BJ (cell line): ENCODE measurements around the gene MAP3K14. TPM values are rescaled to one million over a fixed set of nuclear protein-coding genes. Genes with fewer than 3 reads are reported as not detected.

Experiments
- CTCF ChIA-PET: fragments of 350-600 bp; formaldehyde crosslinking; extraction: SDS; loops from one replicate; lab custom pipeline; 2021; ENCODE audit warnings: antibody characterized with exemption, inconsistent platforms; lab: Yijun Ruan, JAX
- POLR2A ChIA-PET: fragments of 300-600 bp; sonication (Branson Sonifier 250); formaldehyde crosslinking; extraction: SDS; loops from one replicate; lab custom pipeline; 2021; ENCODE audit warnings: antibody characterized with exemption; lab: Charles Lee
- DNase-seq: peaks from one replicate; pipeline ENCODE4 v3.0.0-alpha.2; 2011; ENCODE audit warnings: low read depth
- H3K27me3 ChIP-seq: 2 replicates; pipeline ENCODE4 v1.6.0; 2011; ENCODE audit warnings: low read length; ENCODE audit not compliant: control insufficient read depth, insufficient read depth
- H3K36me3 ChIP-seq: 2 replicates; pipeline ENCODE4 v1.5.1; 2011; ENCODE audit warnings: low read length; ENCODE audit not compliant: control insufficient read depth, insufficient read depth
- H3K4me3 ChIP-seq: 2 replicates; pipeline ENCODE4 v1.5.1; 2011; ENCODE audit warnings: low read depth, mild to moderate bottlenecking, control low read depth, low read length
- polyA plus RNA-seq: library from polyadenylated mRNA; depleted of rRNA; stranded (reverse); fragments of >200 nt; gene quantifications from 2 replicates; pipeline ENCODE4 v1.2.3, GENCODE V29; 2011
- TF ChIP-seq, protein P1 (sequence below): IDR thresholded peaks from 2 replicates; pipeline ENCODE4 v1.5.1; 2011; ENCODE audit warnings: low read depth, mild to moderate bottlenecking, control low read depth, inconsistent platforms, low read length, moderate library complexity; ENCODE audit not compliant: insufficient read depth

Gene MAP3K14
- polyA plus RNA-seq, 1 experiment: 6.5 TPM

DNA sequence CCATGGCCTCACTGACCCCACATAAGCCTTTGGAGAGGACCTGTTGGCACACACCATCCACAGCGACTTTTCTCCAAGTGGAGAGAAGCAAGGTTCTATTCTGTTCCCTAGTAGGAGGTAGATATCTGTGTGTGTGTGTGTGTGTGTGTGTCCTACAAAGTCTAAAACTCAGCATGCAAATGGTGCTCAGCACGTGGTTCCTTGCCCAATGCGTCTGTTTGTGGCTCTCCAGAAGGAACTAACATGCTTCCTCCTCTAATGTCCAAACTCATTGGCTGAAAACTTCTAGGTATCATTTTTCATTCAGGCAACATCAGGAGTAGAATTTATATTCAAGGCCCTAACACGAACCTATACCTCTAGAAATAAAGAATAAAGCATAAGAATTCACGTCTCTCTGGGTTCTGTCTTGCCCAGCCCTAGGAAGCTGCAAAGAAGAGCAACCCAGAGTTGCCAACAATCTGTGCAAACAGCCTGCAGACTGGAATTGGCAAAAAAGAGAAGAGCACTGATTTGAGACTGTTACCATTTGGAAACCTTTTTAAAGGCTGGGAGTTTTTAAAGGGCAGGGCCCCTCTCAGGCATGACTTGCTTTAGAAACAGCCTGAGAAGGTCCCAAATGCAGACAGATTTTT is 25.5 kb downstream of the MAP3K14 start:
- DNase-seq: no peak
- CTCF ChIA-PET: interaction anchor here (0.9 to 4.9 kb wide), 4 partner anchors 7 to 156 kb away, joined by 3 to 27 read pairs (median 8); partner anchors contain the start of genes ACBD4 and MAP3K14

DNA sequence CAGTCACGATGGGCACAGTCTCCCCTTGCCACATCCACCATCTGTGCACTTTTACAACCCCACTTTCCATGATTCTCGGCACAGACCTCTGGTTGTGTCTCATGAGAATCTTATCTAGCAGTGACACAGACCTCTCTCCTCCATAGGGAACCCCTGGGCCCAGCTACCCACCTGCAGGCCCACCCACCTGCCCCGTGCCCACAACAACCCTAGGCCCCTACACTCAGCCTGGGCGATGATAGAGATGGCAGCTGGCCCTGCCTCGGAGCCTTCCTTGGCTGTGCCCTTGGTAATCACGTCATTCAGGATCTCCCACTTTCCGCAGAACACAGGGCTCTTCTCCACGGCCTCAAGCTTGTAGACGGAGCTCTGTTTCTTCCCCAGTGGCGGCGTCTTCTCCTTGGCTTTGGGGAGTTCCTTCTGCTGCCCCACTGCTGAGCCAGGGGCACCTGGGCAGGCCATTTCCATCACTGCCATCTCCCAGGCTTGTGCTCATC is 26.5 kb downstream of the MAP3K14 start:
- ChIA-PET POLR2A (no interaction called here), CTCF (interaction anchor here (4.7 kb wide), 1 partner anchor 13 kb away, joined by 40 read pairs; no protein-coding TSS in a partner anchor)
- H3K27me3 ChIP-seq: no peaks in the 10 kb centered on the region
- DNase-seq: no peak
- H3K36me3 ChIP-seq: peaks cover 37% of the 10 kb centered on the region
- TF ChIP-seq, protein P1, sequence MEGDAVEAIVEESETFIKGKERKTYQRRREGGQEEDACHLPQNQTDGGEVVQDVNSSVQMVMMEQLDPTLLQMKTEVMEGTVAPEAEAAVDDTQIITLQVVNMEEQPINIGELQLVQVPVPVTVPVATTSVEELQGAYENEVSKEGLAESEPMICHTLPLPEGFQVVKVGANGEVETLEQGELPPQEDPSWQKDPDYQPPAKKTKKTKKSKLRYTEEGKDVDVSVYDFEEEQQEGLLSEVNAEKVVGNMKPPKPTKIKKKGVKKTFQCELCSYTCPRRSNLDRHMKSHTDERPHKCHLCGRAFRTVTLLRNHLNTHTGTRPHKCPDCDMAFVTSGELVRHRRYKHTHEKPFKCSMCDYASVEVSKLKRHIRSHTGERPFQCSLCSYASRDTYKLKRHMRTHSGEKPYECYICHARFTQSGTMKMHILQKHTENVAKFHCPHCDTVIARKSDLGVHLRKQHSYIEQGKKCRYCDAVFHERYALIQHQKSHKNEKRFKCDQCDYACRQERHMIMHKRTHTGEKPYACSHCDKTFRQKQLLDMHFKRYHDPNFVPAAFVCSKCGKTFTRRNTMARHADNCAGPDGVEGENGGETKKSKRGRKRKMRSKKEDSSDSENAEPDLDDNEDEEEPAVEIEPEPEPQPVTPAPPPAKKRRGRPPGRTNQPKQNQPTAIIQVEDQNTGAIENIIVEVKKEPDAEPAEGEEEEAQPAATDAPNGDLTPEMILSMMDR: no peak
- H3K4me3 ChIP-seq: no peak overlapping the region

More for the DNA sequence above, 25.5 kb downstream of the MAP3K14 start:
- H3K4me3 ChIP-seq: no peak overlapping the region
- no peaks in the 10 kb centered on the region for H3K27me3 ChIP-seq
- TF ChIP-seq, protein P1: no peak
- POLR2A ChIA-PET: no interaction called here
- H3K36me3 ChIP-seq: peaks cover 34% of the 10 kb centered on the region

DNA sequence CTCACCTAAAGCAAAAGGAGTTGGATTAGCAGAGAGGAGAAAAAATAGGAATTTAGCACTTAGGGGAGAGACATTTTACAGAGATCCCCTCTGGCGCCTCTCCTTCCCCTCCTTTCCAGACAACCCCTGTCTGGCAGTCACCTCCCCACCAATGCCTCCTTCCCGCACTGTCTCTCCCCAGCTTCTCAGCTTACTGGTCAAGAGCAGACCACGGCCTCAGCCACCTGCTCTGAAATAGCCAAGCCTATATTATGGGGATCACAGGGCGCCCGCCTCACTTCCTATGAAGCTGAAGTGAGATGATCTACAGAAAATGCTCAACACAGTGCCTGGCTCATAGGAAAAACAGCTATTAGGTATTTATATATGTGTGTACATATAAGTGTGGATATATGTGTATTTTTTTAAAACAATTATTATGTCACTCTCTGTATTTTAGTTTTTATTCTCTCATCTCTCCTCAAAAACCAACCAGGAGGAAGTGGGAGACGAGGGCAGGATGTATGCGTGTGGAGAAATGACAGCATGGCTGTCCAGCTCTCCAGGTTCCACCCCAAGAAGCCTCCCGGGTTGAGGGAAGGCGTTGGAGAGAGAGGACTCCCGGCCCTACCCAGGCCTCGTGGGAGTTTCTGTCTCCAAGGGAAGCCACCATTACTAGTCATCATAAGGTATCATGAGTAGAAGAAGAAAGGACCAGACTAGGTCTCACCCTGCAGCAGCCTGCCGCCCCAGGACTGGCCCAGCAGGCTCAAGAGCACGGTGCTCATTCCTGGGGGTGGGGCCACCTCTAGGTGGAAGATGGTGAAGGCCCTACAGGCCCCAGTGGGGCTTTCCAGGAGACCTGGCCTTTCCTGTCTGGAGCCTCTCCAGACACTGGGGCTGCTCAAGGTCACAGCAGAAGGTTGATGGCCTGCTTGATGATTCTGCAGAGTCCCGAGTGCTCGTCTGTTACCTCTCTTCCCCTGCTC is 27.2 kb downstream of the MAP3K14 start:
- CTCF ChIA-PET: interaction anchor here (1.5 to 4.7 kb wide), 2 partner anchors 13 to 154 kb away, joined by 4 to 40 read pairs; partner anchors contain the start of gene ACBD4
- POLR2A ChIA-PET: no interaction called here

DNA sequence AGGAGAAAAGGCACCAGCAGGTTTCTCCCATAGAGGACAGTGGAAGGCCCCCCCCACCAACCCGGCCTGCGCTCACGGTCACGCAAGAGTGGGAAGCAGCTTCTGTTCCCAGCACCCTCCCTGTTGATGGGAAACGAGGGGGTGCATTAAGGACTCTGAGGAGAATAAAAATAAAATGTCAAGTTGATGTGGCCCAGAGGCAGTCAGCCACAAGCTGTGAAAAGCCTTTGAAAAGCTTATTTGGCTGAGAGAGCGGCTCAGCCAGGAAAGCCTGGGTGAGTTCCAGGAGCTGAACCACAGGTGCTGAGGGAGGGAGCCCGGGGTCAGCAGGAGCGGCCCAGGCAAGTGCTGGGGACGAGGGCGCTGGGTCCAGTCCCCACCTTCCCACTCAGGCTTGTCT is 28.0 kb downstream of the MAP3K14 start:
- ChIA-PET POLR2A (no interaction called here), CTCF (interaction anchor here (0.5 to 4.7 kb wide), 3 partner anchors 12 to 154 kb away, joined by 3 to 40 read pairs (median 4); partner anchors contain the start of gene ACBD4)
- TF ChIP-seq, protein P1: no peak
- H3K36me3 ChIP-seq: peaks cover 47% of the 10 kb centered on the region
- H3K4me3 ChIP-seq: no peak overlapping the region
- no peak for DNase-seq
- H3K27me3 ChIP-seq: no peaks in the 10 kb centered on the region

More for the DNA sequence above, 27.2 kb downstream of the MAP3K14 start:
- H3K27me3 ChIP-seq: no peaks in the 10 kb centered on the region
- no peak overlapping the region for H3K4me3 ChIP-seq
- TF ChIP-seq, protein P1: no peak
- H3K36me3 ChIP-seq: peaks cover 40% of the 10 kb centered on the region
- no peak for DNase-seq
